Stimulated activated CD4-positive, alpha-beta T cell treated with anti-CD3 and anti-CD28 coated beads, TNF-alpha, amount 100 ng/mL, for 48 hours (primary cell): ENCODE results near the gene PLEKHA7.

Source experiments
- DNase-seq, 3 donors: peaks; one replicate each; pipeline ENCODE4 v3.0.0-alpha.2; 2020; ENCODE audit warnings: low read depth in 3 of 3

The PLEKHA7 gene

DNA sequence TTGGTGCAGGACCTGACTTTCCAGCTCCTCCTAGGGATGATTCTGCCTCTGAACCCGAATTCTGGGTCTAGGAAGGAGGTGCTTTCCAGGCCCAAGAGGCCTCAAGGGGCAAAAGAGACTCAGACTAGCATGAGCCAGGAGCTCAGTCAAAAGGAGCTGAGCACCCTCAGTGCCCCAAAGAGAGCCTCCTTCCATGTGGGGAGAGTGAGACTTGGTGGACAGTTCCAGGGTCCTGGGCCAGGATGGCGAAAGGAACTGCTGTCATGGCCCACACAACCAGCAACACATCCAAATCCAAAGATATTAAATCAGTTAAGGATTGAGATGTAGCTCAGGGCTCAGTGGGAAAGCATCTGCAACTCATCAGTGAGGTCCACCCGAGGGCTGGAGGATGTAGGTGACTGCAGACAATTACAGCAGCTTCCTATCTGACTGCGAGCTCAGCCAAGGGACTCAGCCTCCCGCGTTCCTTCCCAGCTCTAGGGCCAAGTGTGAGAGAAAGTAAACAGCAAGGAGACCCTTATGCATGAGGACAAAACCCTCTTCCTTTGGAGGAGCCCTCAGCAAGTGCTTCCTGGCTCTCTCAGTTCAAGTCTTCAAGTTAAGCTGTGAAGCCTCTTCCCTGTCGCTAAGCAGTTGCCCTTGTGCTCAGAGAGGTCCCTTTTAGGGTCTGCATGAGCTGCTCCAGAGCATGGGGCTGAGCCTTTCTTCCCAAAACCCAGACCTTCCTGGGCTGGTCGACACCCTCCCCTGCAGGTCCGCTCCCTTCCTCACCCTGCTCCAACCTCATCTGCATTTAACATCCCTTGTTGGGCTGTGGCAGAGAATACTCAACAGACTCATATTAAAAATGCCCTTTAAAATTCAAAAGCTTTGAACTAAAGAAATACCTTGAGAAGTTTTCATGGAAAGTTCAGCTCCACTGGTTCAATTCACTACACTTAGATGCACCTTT, 240.0 kb downstream of the PLEKHA7 start:
- no peak for DNase-seq

DNA sequence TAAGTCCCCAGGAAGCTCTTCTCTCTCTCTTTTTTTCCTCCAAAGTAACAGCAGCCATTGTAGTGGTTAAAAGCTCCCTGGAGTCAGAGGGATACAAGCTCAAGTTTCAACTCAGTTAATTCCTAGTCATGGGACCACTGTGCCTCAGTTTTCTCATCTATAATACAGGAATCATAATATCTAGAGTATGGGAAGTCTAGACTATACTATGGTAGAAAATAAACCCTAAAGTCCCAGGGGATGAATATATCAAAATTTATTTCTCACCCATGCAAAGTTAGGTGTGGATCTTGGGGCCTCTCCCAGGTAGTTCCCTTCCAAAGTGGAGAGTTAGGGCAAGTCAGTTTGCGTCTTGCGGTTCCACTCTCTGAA, 242.1 kb downstream of the PLEKHA7 start:
- no peak for DNase-seq

DNA sequence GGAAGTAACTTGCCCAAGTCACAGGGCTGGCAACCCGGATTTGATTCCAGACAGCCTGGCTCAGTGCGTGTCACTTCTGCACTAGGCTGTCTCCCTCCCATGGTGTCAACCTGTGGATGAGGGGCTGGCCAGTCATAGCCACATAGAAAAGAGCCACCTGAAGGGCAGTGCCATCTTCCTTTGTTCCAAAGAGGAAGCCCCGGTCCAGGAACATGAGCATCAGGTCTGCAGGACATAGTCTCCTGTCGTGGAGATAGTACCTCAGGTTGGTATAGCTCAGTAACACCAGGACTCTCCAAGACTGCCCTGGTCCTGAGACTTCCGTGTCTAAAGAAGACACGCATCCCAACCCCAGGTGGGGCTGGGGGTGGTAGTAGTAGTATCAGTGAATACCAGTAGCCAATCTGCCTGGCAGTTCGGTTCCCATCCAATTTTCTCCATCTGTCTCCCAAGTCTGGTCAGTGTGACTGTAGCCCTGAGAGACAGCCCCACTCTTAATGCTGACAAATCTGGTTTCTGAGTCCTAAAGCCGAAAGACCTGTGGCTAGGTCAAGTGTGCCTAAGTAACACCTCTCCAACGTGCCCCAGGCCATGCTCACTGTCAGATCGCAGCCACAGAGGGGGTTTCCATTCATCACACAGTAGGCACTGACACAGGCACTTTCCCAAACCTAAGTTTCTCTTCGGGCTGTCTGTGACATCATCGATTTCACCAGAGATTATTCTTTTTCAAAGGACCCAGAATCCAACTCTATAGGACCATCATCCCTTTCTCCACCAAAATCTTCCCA, 242.7 kb downstream of the PLEKHA7 start:
- no peak for DNase-seq

DNA sequence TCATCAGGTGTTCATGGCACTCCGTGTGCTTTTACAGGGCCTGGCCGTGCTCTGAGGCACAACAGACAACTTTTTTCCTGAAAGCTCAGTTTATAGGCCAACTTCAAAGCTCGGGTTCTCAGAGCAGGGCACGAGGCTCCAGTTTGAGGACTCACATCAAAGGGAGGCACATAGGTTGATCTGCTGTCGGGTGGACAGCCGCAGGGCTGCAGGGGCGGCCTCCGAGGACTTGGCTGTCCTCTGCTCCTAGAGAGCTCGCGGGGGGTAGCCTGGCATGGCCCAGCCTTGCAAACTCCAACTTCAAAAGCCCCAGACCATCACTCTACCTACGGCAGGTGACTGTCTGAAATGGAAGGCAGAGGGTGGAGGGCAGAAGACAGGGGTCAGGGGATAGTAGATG, 244.2 kb downstream of the PLEKHA7 start:
- DNase-seq, result no peak

DNA sequence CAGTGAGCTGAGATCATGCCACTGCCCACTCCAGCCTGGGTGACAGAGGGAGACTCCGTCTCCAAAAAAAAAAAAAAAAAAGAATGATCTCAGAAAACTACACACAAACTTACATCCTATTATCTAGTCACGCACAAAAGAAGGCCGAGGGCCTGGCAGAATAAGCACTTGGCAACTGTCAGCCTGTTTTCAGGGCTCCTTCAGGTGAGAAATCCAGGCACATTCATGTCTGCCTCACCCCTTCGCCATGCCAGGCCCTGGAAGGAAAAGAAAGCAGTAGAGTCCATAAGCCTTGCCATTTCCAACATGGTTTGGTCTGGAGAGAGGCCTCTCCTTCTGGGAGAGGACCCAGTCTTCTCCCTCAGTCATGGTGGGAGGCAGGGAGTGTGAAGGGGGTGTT, 244.8 kb downstream of the PLEKHA7 start:
- no peak for DNase-seq

DNA sequence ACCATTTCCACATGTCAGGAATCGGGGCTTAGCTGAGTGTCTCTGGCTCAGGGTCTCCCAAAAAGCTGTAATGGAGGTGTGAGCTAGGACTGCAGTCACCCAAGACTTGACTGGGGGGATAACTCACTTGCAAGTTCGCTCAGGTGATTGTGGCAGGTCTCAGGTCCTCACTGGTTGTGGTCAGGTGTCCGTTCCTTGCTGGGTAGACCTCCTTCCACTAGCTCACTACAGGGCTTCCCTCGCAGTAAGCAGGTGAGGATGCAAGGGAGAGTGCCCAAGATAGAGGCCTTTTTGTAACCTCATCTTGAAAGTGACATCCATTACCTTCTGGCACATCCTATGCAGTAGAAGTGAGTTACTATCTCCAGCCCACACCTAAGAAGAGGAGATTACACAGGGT, 246.3 kb downstream of the PLEKHA7 start:
- DNase-seq, result no peak

DNA sequence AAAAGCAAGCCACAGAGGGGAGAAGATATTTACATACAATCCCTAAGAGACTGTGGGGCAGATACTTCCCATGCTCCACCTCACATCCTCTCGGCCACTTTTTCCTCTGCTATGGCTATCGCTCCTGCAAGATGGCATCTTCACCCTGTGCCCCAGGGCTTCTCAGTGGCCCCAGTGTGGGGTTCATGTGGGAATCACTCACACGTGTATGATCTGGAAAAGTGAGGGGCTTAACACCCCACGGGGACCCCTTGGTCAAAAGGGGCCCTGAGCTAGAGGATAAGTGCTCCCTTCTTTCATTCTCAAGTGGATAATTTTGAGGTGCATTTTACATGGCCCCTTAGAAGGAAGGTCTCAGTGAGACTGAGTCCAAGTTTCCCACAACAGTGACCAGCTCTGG, 247.1 kb downstream of the PLEKHA7 start:
- no peak for DNase-seq

DNA sequence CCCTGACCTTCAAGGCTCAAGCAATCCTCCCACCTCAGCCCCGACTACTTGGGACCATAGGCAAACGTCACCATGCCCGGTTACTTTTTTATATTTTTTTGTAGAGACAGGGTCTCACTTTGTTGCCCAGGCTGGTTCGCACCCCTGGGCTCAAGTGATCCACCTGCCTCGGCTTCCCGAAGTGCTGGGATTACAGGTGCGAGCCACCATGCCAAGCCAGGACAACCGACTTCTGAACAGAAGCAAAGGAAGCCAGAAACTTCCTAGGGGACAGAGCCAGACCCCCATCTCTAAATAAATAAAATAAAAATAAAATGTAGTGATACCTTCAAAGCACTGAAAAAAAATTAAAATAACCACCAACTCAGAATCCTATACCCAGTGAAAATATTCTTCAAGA, 249.3 kb downstream of the PLEKHA7 start:
- no peak for DNase-seq

DNA sequence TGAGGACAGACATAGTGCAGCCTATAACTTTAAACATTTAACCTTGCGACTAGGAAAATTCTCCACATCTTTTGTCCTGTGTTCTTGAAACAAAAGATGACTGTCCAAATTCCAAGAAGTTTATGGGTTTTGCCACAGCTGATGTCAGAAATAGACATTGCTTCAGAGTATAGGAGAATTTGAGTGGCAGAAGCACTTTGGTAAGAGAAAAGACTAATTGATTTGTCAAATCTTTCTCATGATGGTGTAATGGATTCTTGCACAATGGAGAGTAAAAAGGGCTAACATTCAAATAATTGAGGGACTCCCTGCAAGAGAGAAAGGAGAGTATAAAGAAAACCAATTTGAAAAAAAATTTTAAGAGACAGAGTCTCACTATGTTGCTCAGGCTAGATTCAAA, 250.5 kb downstream of the PLEKHA7 start:
- DNase-seq, result no peak

DNA sequence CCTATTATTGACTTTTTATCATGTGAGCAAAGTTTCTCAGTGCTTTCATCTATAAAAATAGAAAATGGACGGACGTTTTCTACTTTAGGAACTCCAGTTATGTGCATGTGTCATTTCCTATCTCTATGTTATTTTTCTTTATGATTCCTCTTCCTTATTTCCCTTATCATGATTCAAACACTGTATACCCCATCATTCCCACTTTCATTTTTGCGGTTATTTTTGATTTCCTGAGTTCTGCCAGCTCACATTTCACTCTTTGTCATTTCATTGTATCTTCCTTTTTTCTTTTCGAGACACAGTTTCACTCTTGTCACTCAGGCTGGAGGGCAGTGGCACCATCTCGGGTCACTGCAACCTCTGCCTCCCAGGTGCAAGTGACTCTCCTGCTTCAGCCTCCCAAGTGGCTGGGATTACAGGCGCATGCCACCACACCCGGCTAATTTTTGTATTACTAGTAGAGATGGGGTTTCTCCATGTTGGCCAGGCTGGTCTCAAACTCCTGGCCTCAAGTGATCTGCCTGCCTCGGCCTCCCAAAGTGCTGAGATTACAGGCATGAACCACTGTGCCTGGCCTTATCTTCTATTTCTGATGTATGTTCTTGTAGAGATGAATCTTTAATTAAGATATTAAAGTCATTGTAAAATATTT, 254.2 kb downstream of the PLEKHA7 start:
- no peak for DNase-seq

DNA sequence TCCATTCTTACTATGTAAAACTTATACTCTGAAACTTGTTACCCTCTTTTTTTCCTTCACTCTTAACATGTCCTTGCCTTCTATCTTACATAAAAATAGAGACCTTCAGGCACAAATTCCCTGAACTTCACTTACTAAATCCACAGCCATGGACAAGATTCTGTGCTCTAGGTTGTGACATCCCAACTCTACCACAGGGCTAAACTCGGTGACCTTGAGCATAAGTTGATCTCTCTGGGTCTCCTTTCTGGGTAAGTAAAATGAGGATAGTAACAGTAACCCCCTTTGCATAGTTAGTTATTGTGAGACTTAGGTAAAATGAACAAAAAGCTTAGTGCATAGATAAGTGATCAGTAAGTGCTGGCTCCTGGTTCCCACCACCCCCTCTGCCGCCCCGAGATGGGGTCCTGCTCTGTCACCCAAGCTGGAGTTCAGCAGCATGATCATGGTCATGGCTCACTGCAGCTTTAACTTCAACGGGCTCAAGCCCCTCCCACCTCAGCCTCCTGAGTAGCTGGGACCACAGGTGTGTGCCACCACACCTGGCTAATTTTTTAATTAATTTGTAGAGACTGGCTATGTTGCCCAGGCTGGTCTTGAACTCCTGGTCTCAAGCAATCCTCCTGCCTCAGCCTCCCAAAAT, 255.7 kb downstream of the PLEKHA7 start:
- DNase-seq, result no peak

DNA sequence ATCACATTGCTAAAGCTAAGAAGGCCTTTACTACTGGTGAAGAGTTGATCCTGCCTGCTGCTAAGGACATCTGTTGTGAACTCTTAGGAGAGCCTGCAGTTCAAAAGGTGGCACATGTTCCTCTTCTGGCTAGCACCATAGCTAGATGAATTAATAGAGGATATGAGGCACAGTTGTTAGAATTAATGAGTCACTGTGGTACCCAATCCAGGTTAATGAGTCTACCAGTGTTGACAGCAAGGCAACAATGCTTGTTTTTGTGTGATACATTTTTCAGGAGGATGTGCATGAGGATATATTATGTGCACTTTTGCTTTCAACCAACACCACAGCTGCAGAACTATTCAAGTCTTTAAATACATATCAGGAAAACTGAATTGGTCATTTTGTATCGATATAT, 263.8 kb downstream of the PLEKHA7 start:
- DNase-seq, result no peak

DNA sequence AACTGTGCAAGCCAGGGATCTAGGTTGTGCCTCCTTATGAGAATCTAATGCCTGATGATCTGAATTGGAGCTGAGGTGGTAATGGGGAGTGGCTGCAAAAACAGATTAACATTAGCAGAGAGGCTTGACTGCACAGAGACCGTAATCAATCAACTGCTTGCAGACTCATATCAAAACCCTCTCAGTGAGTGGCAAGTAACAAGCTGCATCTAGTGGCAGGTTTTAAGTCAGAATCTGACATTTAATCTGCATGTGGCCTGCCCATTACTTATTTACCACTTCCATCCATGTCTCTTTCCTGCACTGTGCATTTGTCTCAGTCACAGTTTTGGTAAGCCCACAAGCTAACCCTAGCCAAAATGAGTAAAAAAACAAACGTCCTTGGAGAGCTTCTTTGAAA, 264.5 kb downstream of the PLEKHA7 start:
- no peak for DNase-seq

DNA sequence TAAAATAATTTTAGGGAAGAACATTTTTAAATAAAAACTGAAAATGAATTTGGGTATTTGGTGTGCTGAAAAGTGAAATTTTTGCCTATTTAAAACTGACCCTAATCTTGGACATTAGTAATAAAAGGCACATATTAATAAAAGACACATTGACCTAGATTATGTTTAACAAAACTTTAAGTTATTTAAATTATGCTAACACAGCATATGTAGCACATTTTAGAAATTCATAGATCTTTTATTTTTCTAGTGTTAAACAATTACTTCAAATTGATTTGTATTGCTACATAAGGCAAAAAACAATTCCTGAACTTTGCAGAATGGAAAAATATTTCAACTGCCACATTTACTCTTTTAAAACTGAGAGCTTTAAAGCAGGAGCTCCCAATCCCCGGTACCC, 265.1 kb downstream of the PLEKHA7 start:
- no peak for DNase-seq

DNA sequence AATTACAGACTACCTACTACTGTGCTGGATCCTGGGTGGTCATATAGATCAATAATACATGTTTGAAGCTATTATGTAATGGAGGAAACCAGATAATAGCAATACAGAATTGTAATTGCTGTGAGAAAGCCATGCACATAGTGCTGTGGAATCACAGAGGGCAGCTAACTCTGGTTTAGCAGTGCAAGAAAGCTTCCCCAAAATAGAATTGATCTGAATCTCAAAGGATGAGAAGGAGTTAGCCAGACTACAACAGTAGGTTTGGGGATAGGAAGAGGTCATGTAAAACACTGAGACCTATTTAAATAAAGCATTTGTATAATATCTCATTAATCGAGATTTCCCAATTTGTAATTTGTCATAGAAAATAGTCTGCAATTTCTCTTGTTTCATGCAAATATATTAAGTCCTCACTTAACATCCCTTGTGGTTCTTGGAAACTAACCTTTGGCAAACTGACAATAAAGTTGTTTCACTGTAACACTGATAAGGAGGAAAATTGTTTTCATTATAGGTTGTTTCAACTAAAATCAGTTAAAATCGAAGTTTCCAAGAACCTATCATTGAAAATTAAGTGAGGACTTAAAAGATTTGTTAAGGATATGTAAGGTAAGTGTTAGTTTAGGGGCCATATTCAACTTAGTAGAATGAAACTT, 268.1 kb downstream of the PLEKHA7 start:
- no peak for DNase-seq

DNA sequence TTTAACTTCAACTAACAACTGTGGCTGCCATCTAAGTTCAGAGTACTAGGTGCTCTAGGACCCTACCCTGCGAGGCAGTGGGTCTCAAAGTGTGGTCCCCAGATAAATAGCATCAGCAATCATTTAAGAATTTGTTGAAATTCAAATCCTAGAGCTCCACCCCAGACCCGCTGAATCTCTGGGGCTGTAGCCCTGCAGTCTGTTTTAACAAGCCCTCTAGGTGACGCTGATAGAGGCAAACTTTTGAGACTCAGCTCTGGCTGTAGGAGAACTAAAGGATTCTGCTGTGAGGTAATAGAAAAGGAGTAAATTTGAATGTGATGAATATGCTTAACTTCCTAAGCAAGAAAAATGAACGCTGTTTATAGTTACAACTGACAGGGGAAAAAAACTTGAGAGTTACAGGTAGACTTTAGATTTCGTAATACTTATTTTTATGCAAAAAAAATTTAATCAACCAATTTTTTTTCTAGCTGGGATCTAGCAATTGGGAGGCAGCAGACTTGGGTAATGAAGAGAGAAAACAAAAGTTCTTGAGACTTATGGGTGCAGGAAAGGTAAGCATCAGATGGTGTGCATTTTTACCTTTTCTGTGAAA, 270.0 kb downstream of the PLEKHA7 start:
- no peak for DNase-seq

DNA sequence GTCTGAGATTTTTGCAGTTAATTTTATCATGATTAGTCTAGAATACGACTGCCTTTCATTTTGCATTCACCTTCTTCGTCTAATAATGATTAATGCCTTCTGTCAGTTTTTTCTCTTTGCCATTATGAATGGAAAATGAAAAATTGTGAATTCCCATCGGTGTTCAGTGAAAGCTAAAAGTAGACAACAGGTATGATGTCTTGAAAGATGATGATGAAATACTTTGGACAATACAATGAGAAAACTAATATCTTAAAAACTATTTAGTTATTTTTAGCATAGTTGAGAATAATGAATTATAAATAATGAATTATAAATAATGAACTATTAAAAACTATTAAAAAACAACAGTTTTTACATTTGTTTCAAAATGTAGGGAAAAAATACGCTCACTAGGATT, 270.7 kb downstream of the PLEKHA7 start:
- DNase-seq, result no peak

DNA sequence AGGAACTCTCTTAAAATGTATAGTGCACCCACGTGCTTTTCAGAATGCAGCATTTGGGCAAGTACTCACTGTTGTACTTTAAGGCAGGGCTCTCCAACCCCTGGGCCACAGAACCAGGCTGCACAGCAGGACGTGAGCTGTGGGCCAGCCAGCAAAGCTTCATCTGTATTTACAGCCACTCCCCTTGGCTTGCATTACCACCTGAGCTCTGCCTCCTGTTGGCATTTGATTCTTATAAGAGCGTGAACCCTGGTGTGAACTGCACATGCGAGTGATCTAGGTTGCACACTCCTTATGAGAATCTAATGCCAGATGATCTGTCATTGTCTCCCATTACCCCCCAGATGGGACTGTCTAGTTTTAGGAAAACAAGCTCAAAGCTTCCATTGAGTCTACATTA, 272.7 kb downstream of the PLEKHA7 start:
- no peak for DNase-seq

DNA sequence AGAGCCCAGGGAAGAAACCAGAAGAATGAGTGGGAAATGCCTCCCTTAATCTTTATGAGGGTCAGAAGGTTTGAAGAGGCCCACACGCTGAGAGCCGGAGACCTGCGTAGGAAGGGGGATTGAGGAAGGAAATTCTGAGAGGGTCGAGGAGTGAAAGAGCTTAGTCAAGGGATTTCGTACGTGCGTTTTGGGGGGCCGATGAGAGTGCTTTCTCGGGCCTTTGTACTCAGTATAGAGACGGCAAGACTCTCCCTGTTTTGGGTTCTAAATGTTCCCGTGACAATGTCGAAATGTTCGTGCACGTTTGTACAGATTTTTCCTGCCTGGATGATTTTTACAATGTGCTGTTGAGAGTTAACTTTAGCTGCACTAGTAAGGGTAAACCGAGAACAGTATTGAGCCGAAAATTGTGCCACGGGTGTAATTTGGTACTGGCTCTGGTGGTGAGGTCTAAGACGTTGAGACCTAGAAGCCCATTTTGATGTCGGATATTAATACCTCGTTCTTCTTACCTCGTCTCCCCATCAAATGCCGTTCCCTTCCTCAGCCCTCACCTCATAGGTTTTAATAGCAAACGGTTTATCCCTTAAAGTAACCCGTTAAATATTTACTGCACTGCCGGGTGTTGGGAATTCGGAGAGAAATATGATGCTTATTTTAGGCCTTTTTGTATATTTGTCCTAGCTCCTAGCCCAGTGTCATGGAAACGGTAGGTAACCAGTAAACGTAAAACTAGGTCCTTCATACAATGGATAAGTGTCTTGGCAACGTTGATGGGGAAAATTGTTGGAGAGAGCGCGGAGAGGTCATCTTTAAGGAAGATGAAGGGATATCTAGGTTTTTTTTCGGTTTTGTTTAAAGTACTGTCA, 275.0 kb downstream of the PLEKHA7 start:
- DNase-seq, result no peak
